Right cardiac atrium (tissue), 5 donors: ENCODE measurements around the gene PIP5KL1. TPM values are rescaled to one million over a fixed set of nuclear protein-coding genes. Genes with fewer than 3 reads are reported as not detected.

Experiments
- ATAC-seq, 2 donors: fragments of 200-7000 bp; cut with Tn5 transposase; one replicate each; pipeline versions ENCODE4 v1.8.0 to v1.9.1; 2020; ENCODE audit warnings: moderate library complexity in 2 of 2, mild to moderate bottlenecking in 1 of 2
- DNase-seq, 3 donors: peaks; one replicate each; pipeline ENCODE4 v3.0.0-alpha.2; 2020
- H3K27ac ChIP-seq: one replicate; pipeline ENCODE4 v1.5.1; 2013; ENCODE audit warnings: mild to moderate bottlenecking, low read length, control low read depth, moderate library complexity
- H3K27me3 ChIP-seq: one replicate; pipeline ENCODE4 v1.6.1; 2013; ENCODE audit not compliant: control insufficient read depth, insufficient read depth
- H3K4me1 ChIP-seq: one replicate; pipeline ENCODE4 v1.6.1; 2013; ENCODE audit warnings: low read length; ENCODE audit not compliant: control insufficient read depth, insufficient read depth
- H3K4me3 ChIP-seq: one replicate; pipeline ENCODE4 v1.5.1; 2013; ENCODE audit warnings: low read length, control low read depth
- H3K9me3 ChIP-seq: one replicate; pipeline ENCODE4 v1.6.1; 2013; ENCODE audit warnings: low read length; ENCODE audit not compliant: control insufficient read depth
- WGBS: extraction: QIAGEN DNeasy Blood & Tissue Kit; methylation state at CpG from one replicate; pipeline ENCODE4 v1.1.7; 2013; 5-methylcytosine and 5-hydroxymethylcytosine counted together
- intact Hi-C, 4 donors: fragments of 100-400 bp; cut with DNase I; formaldehyde crosslinking; loops; one replicate each; pipeline versions ENCODE4 v1.11.0 to v1.14.0; 2022 to 2023
- polyA plus RNA-seq: library from polyadenylated mRNA; stranded (reverse); fragments of 200-250 nt; gene quantifications from one replicate; pipeline ENCODE4 v1.2.3, GENCODE V29; 2013
- total RNA-seq, 4 donors: library from RNA; stranded (reverse); fragmentation: NEBNext Ultra II Directional; extraction: Animal tissue kit (Norgen Biotek cat#: 25700); gene quantifications; one replicate each; pipeline ENCODE4 v1.2.1, GENCODE V29; 2021
- donor health status: healthy with polysubstance abuse.
- donor health status: DM: no; HTN: yes; CAD: no.
- donor health status: DM: no; HTN: no; CAD: no.
- donor health status: DM: no; HTN: yes; CAD: no; lungs with severe emphysema.
- donor health status: DM: yes; HTN: yes; CAD: no.

PIP5KL1 gene
- total and polyA plus RNA-seq, 5 donors: 0.29 to 1.3 (median 0.29) TPM; not detected in 2

- no peak overlapping the region for H3K4me3 ChIP-seq
- peak; percentile 41 to 74 (median 63) for DNase-seq
- peaks cover 29% of the 10 kb centered on the region for H3K4me1 ChIP-seq
- no peaks in the 10 kb centered on the region for H3K9me3 ChIP-seq
- H3K27ac ChIP-seq: peak overlapping the region; percentile 40
- intact Hi-C loops: no loop called here
- peak; percentile 72 to 74 for ATAC-seq
- no peaks in the 10 kb centered on the region for H3K27me3 ChIP-seq
- WGBS: 54% methylated on average over 12 of the region's 12 CpGs
Observed at GRCh38 chr9:127955294-127956015, 24.9 kb upstream of the PIP5KL1 start.

- Histone ChIP-seq H3K4me1 (peaks cover 27% of the 10 kb centered on the region), H3K27ac (peak overlapping the region; percentile 40), H3K4me3 (no peak overlapping the region), H3K27me3 (no peaks in the 10 kb centered on the region), H3K9me3 (no peaks in the 10 kb centered on the region)
- 41% methylated on average over 13 of the region's 13 CpGs for WGBS
- intact Hi-C loops: no loop called here
- DNase-seq (peak in 2 of 3 donors; percentile 9 to 45), ATAC-seq (peak; percentile 1 to 8)
Observed at GRCh38 chr9:127954831-127955293, 24.3 kb upstream of the PIP5KL1 start.

GRCh38 chr9:127953768-127954505 is 23.4 kb upstream of the PIP5KL1 start:
- Histone ChIP-seq H3K4me3 (no peak overlapping the region), H3K9me3 (no peaks in the 10 kb centered on the region), H3K27me3 (no peaks in the 10 kb centered on the region), H3K27ac (no peak overlapping the region), H3K4me1 (peaks cover 27% of the 10 kb centered on the region)
- WGBS: 89% methylated on average over 17 of the region's 17 CpGs
- ATAC-seq (no peak), DNase-seq (peak in 2 of 3 donors; percentile 4 to 44)
- intact Hi-C loops: no loop called here

- Histone ChIP-seq H3K27me3 (no peaks in the 10 kb centered on the region), H3K4me1 (peaks cover 27% of the 10 kb centered on the region), H3K4me3 (no peak overlapping the region), H3K9me3 (no peaks in the 10 kb centered on the region), H3K27ac (no peak overlapping the region)
- WGBS: 89% methylated on average over 1 of the region's 1 CpG
- intact Hi-C loops: no loop called here
- no peak for ATAC-seq
- DNase-seq: no peak
Observed at GRCh38 chr9:127953154-127953553, 22.6 kb upstream of the PIP5KL1 start.

GRCh38 chr9:127950513-127951289 is 20.1 kb upstream of the PIP5KL1 start:
- peak; percentile 48 to 85 (median 81) for DNase-seq
- WGBS: 35% methylated on average over 21 of the region's 21 CpGs
- peak overlapping the region; percentile 55 for H3K27ac ChIP-seq
- peak; percentile 36 to 48 for ATAC-seq
- H3K27me3 ChIP-seq: no peaks in the 10 kb centered on the region
- no peak overlapping the region for H3K4me3 ChIP-seq
- no peaks in the 10 kb centered on the region for H3K9me3 ChIP-seq
- H3K4me1 ChIP-seq: peaks cover 24% of the 10 kb centered on the region
- intact Hi-C loops: no loop called here

GRCh38 chr9:127949827-127950512 is 19.4 kb upstream of the PIP5KL1 start:
- intact Hi-C loops: loop anchor here in 2 of 4 donors (10.0 kb wide), 1 partner anchor 165 kb away; no protein-coding TSS in a partner anchor
- peak; percentile 39 to 65 (median 64) for DNase-seq
- no peaks in the 10 kb centered on the region for H3K9me3 ChIP-seq
- peaks cover 17% of the 10 kb centered on the region for H3K4me1 ChIP-seq
- no peaks in the 10 kb centered on the region for H3K27me3 ChIP-seq
- 56% methylated on average over 17 of the region's 17 CpGs for WGBS
- H3K27ac ChIP-seq: peak overlapping the region; percentile 55
- peak in 1 of 2 donors; percentile 6 for ATAC-seq
- no peak overlapping the region for H3K4me3 ChIP-seq

- DNase-seq: peak in 2 of 3 donors; percentile 7 to 34
- peaks cover 8% of the 10 kb centered on the region for H3K4me1 ChIP-seq
- intact Hi-C loops: loop anchor here in 2 of 4 donors (10.0 kb wide), 1 partner anchor 167 kb away; no protein-coding TSS in a partner anchor
Observed at GRCh38 chr9:127947841-127948710, 17.5 kb upstream of the PIP5KL1 start.

GRCh38 chr9:127946728-127947127 is 16.2 kb upstream of the PIP5KL1 start:
- Histone ChIP-seq H3K4me3 (no peak overlapping the region), H3K27me3 (no peaks in the 10 kb centered on the region), H3K4me1 (peaks cover 8% of the 10 kb centered on the region), H3K9me3 (no peaks in the 10 kb centered on the region), H3K27ac (peak overlapping the region; percentile 38)
- 33% methylated on average over 3 of the region's 3 CpGs for WGBS
- no peak for ATAC-seq
- intact Hi-C loops: loop anchor here in 2 of 4 donors (10.0 kb wide), 1 partner anchor 168 kb away; no protein-coding TSS in a partner anchor
- DNase-seq: peak in 2 of 3 donors; percentile 28 to 52

More at GRCh38 chr9:127947841-127948710, 17.5 kb upstream of the PIP5KL1 start:
- 81% methylated on average over 17 of the region's 17 CpGs for WGBS
- Histone ChIP-seq H3K9me3 (no peaks in the 10 kb centered on the region), H3K27ac (no peak overlapping the region), H3K4me3 (no peak overlapping the region), H3K27me3 (no peaks in the 10 kb centered on the region)
- no peak for ATAC-seq

GRCh38 chr9:127945942-127946341 is 15.4 kb upstream of the PIP5KL1 start:
- intact Hi-C loops: loop anchor here in 2 of 4 donors (10.0 kb wide), 1 partner anchor 169 kb away; no protein-coding TSS in a partner anchor
- DNase-seq (peak; percentile 7 to 53 (median 29)), ATAC-seq (no peak)
- WGBS: 74% methylated on average over 9 of the region's 9 CpGs
- no peaks in the 10 kb centered on the region for H3K9me3 ChIP-seq
- no peaks in the 10 kb centered on the region for H3K27me3 ChIP-seq
- H3K4me3 ChIP-seq: no peak overlapping the region
- H3K4me1 ChIP-seq: peaks cover 6% of the 10 kb centered on the region
- H3K27ac ChIP-seq: no peak overlapping the region
